Brain microvascular endothelial cell (primary cell): ENCODE results near the gene CALN1.

Experiments
- DNase-seq: peaks from one replicate; pipeline ENCODE4 v3.0.0-alpha.2; 2020
- H3K27ac ChIP-seq: fragments of 250-450 bp; sonication (Bioruptor Pico); 2 replicates; pipeline ENCODE4 v1.5.1; 2020; ENCODE audit warnings: mild to moderate bottlenecking, moderate library complexity
- H3K27me3 ChIP-seq: fragments of 250-450 bp; sonication (Bioruptor Pico); replicated peaks from 2 replicates; pipeline ENCODE4 v1.5.1; 2020; ENCODE audit warnings: mild to moderate bottlenecking
- H3K36me3 ChIP-seq: fragments of 250-450 bp; sonication (Bioruptor Pico); replicated peaks from 2 replicates; pipeline ENCODE4 v1.5.1; 2020; ENCODE audit warnings: mild to moderate bottlenecking
- H3K4me3 ChIP-seq: 2 replicates; pipeline ENCODE4 v1.5.1; 2011; ENCODE audit warnings: low read depth, mild to moderate bottlenecking, control low read depth, low read length, moderate library complexity
- in situ Hi-C: cut with HindIII; loops from 2 replicates; pipeline ENCODE4 v1.10.0; 2017; ENCODE audit warnings: low sequenced_read_pairs, low pct_ligation_motif_present
- TF ChIP-seq, protein P1 (sequence below): IDR thresholded peaks from 2 replicates; pipeline ENCODE4 v1.5.1; 2011; ENCODE audit warnings: low read depth, mild to moderate bottlenecking, moderate library complexity, low read length, control low read depth, inconsistent platforms; ENCODE audit errors: missing control alignments

The CALN1 gene

GRCh38 chr7:72307566-72307965 is 104.6 kb downstream of the CALN1 start:
- Histone ChIP-seq H3K27me3 (no peaks in the 10 kb centered on the region), H3K27ac (no peak overlapping the region), H3K4me3 (no peak overlapping the region), H3K36me3 (no peaks in the 10 kb centered on the region)
- in situ Hi-C loops, result no loop called here
- no peak for DNase-seq
- TF ChIP-seq, protein P1, sequence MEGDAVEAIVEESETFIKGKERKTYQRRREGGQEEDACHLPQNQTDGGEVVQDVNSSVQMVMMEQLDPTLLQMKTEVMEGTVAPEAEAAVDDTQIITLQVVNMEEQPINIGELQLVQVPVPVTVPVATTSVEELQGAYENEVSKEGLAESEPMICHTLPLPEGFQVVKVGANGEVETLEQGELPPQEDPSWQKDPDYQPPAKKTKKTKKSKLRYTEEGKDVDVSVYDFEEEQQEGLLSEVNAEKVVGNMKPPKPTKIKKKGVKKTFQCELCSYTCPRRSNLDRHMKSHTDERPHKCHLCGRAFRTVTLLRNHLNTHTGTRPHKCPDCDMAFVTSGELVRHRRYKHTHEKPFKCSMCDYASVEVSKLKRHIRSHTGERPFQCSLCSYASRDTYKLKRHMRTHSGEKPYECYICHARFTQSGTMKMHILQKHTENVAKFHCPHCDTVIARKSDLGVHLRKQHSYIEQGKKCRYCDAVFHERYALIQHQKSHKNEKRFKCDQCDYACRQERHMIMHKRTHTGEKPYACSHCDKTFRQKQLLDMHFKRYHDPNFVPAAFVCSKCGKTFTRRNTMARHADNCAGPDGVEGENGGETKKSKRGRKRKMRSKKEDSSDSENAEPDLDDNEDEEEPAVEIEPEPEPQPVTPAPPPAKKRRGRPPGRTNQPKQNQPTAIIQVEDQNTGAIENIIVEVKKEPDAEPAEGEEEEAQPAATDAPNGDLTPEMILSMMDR, result no peak

DNA sequence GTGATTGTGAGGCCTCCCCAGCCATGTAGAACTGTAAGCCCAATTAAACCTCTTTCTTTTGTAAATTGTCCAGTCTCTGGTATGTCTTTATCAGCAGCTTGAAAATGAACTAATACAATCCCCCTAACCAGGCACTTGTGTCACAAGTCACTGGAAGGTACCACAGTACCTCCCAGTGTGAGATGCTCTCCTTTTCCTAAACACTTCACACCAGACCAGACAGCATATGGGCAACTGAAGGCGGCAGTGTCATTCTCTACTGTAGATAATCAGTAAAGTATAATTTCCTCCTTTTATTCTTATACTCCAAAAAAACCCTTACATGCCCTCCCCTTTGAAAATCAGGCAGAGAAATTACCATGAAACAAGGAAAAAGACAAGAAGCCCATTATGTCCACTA is 113.2 kb downstream of the CALN1 start:
- no peak for DNase-seq
- Histone ChIP-seq H3K36me3 (no peaks in the 10 kb centered on the region), H3K27me3 (no peaks in the 10 kb centered on the region), H3K4me3 (no peak overlapping the region), H3K27ac (no peak overlapping the region)
- in situ Hi-C loops, result no loop called here
- TF ChIP-seq, protein P1, result no peak

DNA sequence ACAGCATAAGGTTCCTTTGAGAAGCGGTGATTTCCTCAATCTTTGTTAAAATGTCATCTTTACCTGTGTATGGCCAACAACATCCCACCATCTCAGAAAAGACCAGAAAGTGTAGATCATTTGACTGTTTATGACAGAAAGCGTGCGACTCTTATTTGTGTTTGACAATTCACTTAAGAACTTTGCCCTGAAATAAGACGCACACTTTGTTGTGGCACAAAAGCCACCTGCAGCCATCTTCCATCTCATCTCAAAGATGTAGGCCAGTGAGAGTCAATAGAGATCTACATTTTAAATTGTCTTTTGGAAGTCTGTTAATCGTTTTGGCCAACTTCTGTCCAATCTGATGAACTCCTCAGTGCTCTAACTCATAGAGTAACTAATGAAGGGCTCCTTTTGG is 114.0 kb downstream of the CALN1 start:
- in situ Hi-C loops, result no loop called here
- H3K4me3 ChIP-seq, result no peak overlapping the region
- TF ChIP-seq, protein P1, result no peak
- no peaks in the 10 kb centered on the region for H3K36me3 ChIP-seq
- no peak for DNase-seq
- H3K27me3 ChIP-seq, result no peaks in the 10 kb centered on the region
- H3K27ac ChIP-seq, result no peak overlapping the region

GRCh38 chr7:72297636-72298035 is 114.5 kb downstream of the CALN1 start:
- no peak overlapping the region for H3K4me3 ChIP-seq

DNA sequence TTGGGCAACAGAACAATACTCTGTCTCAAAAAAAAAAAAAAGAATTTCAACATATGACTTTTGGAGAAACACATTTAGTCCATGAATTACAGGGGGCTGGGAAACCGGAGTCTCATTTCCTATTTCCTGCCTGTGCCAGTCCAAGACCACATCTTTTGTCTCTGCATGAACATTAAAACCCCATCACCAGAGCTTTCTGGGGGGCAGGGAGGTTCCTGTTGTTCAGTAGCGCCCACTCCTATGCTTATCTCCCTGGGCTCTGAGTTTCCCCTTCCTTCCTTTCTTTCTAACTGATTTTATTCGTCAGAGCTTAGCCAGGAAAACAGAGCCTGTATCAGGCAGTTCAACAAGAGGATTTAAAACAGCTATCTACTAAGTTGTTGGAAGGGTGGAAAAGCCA is 119.3 kb downstream of the CALN1 start:
- H3K27ac ChIP-seq, result no peak overlapping the region
- no peaks in the 10 kb centered on the region for H3K36me3 ChIP-seq
- in situ Hi-C loops, result no loop called here
- no peak for DNase-seq
- H3K27me3 ChIP-seq, result no peaks in the 10 kb centered on the region
- TF ChIP-seq, protein P1, result no peak
- no peak overlapping the region for H3K4me3 ChIP-seq

More at GRCh38 chr7:72297636-72298035, 114.5 kb downstream of the CALN1 start:
- in situ Hi-C loops, result no loop called here
- H3K27me3 ChIP-seq, result no peaks in the 10 kb centered on the region
- H3K27ac ChIP-seq, result no peak overlapping the region
- H3K36me3 ChIP-seq, result no peaks in the 10 kb centered on the region
- TF ChIP-seq, protein P1, result no peak
- DNase-seq, result no peak

DNA sequence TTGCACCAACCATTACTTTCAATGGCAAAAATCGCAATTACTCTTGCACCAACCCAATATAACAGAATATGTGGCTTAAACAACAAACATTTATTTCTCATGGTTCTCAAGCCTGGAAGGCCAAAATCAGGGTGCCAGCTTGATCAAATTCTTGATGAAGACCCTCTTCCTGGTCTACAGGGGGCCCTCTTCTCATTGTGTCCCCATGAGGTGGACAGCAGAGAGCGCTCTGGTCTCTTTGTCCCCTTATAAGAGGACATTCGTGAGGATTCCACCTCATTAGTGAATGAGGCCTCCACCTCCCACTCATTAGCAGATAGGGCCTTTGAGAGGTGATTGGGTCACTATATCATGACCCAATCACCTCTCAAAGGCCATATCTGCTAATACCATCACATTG is 120.0 kb downstream of the CALN1 start:
- Histone ChIP-seq H3K36me3 (no peaks in the 10 kb centered on the region), H3K4me3 (no peak overlapping the region), H3K27ac (no peak overlapping the region), H3K27me3 (no peaks in the 10 kb centered on the region)
- in situ Hi-C loops, result no loop called here
- no peak for DNase-seq
- TF ChIP-seq, protein P1, result no peak
